GM21825 (cell line): ENCODE data around the gene LDLRAD2.
"Not testable (repeated sequence)": the region's sequence is repeated elsewhere in the genome, so short reads cannot be mapped to it uniquely, and the experiment has no call there.

Experiments used
- ATAC-seq: cut with Tn5 transposase; IDR thresholded peaks from one replicate; pipeline ENCODE4 v1.9.1; 2021; ENCODE audit warnings: mild to moderate bottlenecking, moderate library complexity; ENCODE audit not compliant: unreplicated experiment

The LDLRAD2 gene

GRCh38 chr1:21823980-21824702, 12.1 kb downstream of the LDLRAD2 start:
- ATAC-seq = no peak

GRCh38 chr1:21824926-21825325, 12.9 kb downstream of the LDLRAD2 start:
- ATAC-seq = no peak

- no peak for ATAC-seq
Measured at GRCh38 chr1:21825393-21825792, 13.3 kb downstream of the LDLRAD2 start.

- not testable (repeated sequence) for ATAC-seq
Measured at GRCh38 chr1:21826694-21827093, 14.6 kb downstream of the LDLRAD2 start.

GRCh38 chr1:21827141-21827679, 15.1 kb downstream of the LDLRAD2 start:
- ATAC-seq = no peak

GRCh38 chr1:21828075-21828474, 16.0 kb downstream of the LDLRAD2 start:
- ATAC-seq = no peak

GRCh38 chr1:21828506-21829210, 16.6 kb downstream of the LDLRAD2 start:
- ATAC-seq = no peak

- no peak for ATAC-seq
Measured at GRCh38 chr1:21829294-21829693, 17.2 kb downstream of the LDLRAD2 start.

GRCh38 chr1:21830792-21831453, 18.9 kb downstream of the LDLRAD2 start:
- ATAC-seq = no peak

GRCh38 chr1:21831454-21831970, 19.4 kb downstream of the LDLRAD2 start:
- no peak for ATAC-seq

- no peak for ATAC-seq
Measured at GRCh38 chr1:21833392-21833976, 21.4 kb downstream of the LDLRAD2 start.

- ATAC-seq = no peak
Measured at GRCh38 chr1:21834094-21834493, 22.0 kb downstream of the LDLRAD2 start.

- ATAC-seq = no peak
Measured at GRCh38 chr1:21834666-21835065, 22.6 kb downstream of the LDLRAD2 start.

GRCh38 chr1:21836010-21836409, 23.9 kb downstream of the LDLRAD2 start:
- ATAC-seq = no peak

- no peak for ATAC-seq
Measured at GRCh38 chr1:21836729-21837128, 24.7 kb downstream of the LDLRAD2 start.

GRCh38 chr1:21837476-21837875, 25.4 kb downstream of the LDLRAD2 start:
- no peak for ATAC-seq

GRCh38 chr1:21838359-21839157, 26.5 kb downstream of the LDLRAD2 start:
- ATAC-seq = no peak

- no peak for ATAC-seq
Measured at GRCh38 chr1:21839337-21840037, 27.4 kb downstream of the LDLRAD2 start.

GRCh38 chr1:21840981-21841380, 28.9 kb downstream of the LDLRAD2 start:
- ATAC-seq = no peak
